ENCODE measurements around the gene PPP1R3G. TPM values are rescaled to one million over a fixed set of nuclear protein-coding genes. Genes with fewer than 3 reads are reported as not detected.
A peak's percentile ranks its signal among the peaks of the same experiment; 100 is the strongest.

PPP1R3G gene
- total and polyA plus RNA-seq, 2 of the 4 experiments (the other 2 are of a cell fraction) = 0.10 to 0.18 TPM

- intact Hi-C loops (cut with micrococcal nuclease) = no loop called here
Measured at GRCh38 chr6:5133943-5134342, 48.8 kb downstream of the PPP1R3G start.

More at GRCh38 chr6:5133943-5134342, 48.8 kb downstream of the PPP1R3G start:
- Histone ChIP-seq H3K4me3 (ENCODE audit: insufficient read depth, low read depth, low read length) (no peak overlapping the region), H3K79me1 (ENCODE audit: low read depth in 1 of 2, low read length in 2 of 2) (no peaks in the 10 kb centered on the region), H3K4ac (ENCODE audit: low read depth, low read length) (no peak overlapping the region), H4K5ac (ENCODE audit: low read depth, low read length) (no peak overlapping the region), H4K8ac (ENCODE audit: low read depth in 2 of 2, low read length in 2 of 2) (no peak overlapping the region), H2BK5ac (ENCODE audit: low read depth, low read length, poor library complexity, severe bottlenecking) (no peak overlapping the region), H3K36me3 (ENCODE audit: control insufficient read depth, insufficient read depth, low read length) (no peaks in the 10 kb centered on the region), H2BK20ac (ENCODE audit: low read depth, low read length) (peak overlapping the region; percentile 20; the same call in 1 of the 2 replicates), H3K56ac (ENCODE audit: extremely low read depth, insufficient read depth, low read length) (no peak overlapping the region), H3K27me3 (ENCODE audit: control insufficient read depth, insufficient read depth, low read length) (no peaks in the 10 kb centered on the region), H3K9ac (ENCODE audit: low read depth, low read length) (no peak overlapping the region), H3K4me1 (ENCODE audit: control insufficient read depth, insufficient read depth, low read length) (peaks cover 6% of the 10 kb centered on the region), H3K18ac (ENCODE audit: low read depth, low read length) (no peak overlapping the region), H2AK5ac (ENCODE audit: low read depth, low read length) (no peak overlapping the region), H4K91ac (ENCODE audit: insufficient read depth, low read depth, low read length) (no peak overlapping the region), H2AFZ (replicated peaks; ENCODE audit: low read length, poor library complexity) (no peak overlapping the region), H3K23ac (ENCODE audit: low read depth, low read length) (no peak overlapping the region), H2AK9ac (replicated peaks; ENCODE audit: low read depth, low read length, poor library complexity) (no peak overlapping the region), H2BK120ac (ENCODE audit: low read depth, low read length) (no peak overlapping the region), H3K14ac (replicated peaks; ENCODE audit: low read depth, low read length) (no peak overlapping the region), H3K27ac (ENCODE audit: insufficient read depth, low read length) (no peak overlapping the region), H3K9me1 (ENCODE audit: insufficient read depth, low read length) (no peaks in the 10 kb centered on the region), H3K9me3 (ENCODE audit: control insufficient read depth, insufficient read depth, low read length) (no peaks in the 10 kb centered on the region), H4K20me1 (ENCODE audit: insufficient read depth, low read length) (no peaks in the 10 kb centered on the region), H2BK15ac (ENCODE audit: low read depth, low read length) (no peak overlapping the region), H3K4me2 (ENCODE audit: low read depth, low read length) (no peak overlapping the region)
- in situ Hi-C loops (cut with MboI; ENCODE audit: low sequenced_read_pairs) = no loop called here
- BruUV-seq (replicated peaks) = no TSS peak
- POLR2A ChIA-PET (ENCODE audit: unreplicated experiment) = no interaction called here
- CTCF ChIA-PET = no interaction called here
- dilution Hi-C loops (cut with HindIII; ENCODE audit: low sequenced_read_pairs, unreplicated experiment) = no loop called here
- TF ChIP-seq MAZ (IDR thresholded peaks at IDR 0.05; ENCODE audit: borderline replicate concordance, low read depth, low read length) (no peak), RAD21 (IDR thresholded peaks at IDR 0.05; ENCODE audit: low read length) (no peak), POLR2A (IDR thresholded peaks at IDR 0.05; ENCODE audit: low read depth, low read length) (no peak), NFE2L2 (IDR thresholded peaks at IDR 0.05; ENCODE audit: low read depth, low read length) (no peak)
- no peak for ATAC-seq (ENCODE audit: low read depth)
- no CpG with 5 or more reads among the region's 2 CpGs for WGBS, 2 experiments (ENCODE audit: extremely low coverage in 2 of 2, insufficient read length in 1 of 2)
- DNase-seq = no peak

Measured in IMR-90 (cell line).